HepG2 (cell line): ENCODE measurements around the gene IZUMO1R. TPM values are rescaled to one million over a fixed set of nuclear protein-coding genes. Genes with fewer than 3 reads are reported as not detected.

ENCODE experiments used
- ATAC-seq: fragments of 200-7000 bp; cut with Tn5 transposase; 3 replicates; pipeline ENCODE4 v1.9.1; 2020; ENCODE audit warnings: mild to moderate bottlenecking, moderate library complexity
- BruUV-seq: library from RNA; stranded (reverse); fragments of 400-500 nt; replicated peaks from 2 replicates; lab custom pipeline; 2021; lab: Mats Ljungman, UMichigan
- CTCF ChIA-PET: fragments of 300-600 bp; formaldehyde crosslinking; extraction: SDS; loops from one replicate; lab custom pipeline; 2021; ENCODE audit warnings: low total read pairs, inconsistent platforms, low intra/inter-chr PET ratio; lab: Yijun Ruan, JAX
- POLR2A ChIA-PET: fragments of 350-600 bp; sonication (Branson Sonifier 250); formaldehyde crosslinking; loops from one replicate; lab custom pipeline; 2020; ENCODE audit warnings: antibody characterized with exemption, inconsistent platforms; lab: Yijun Ruan, JAX
- DNase-seq: peaks from one replicate; pipeline ENCODE4 v3.0.0-alpha.2; 2015; ENCODE audit warnings: low spot score
- FAIRE-seq: peaks from 3 replicates; lab custom pipeline; 2011; peaks lifted over from hg19 to GRCh38; lab: Jason Lieb, UNC
- H2AFZ ChIP-seq: one replicate; pipeline ENCODE4 v1.6.1; 2011; ENCODE audit warnings: low read length, inconsistent platforms
- H3K27ac ChIP-seq: fragments of 300-600 bp; 3 replicates; pipeline ENCODE4 v1.8.0; 2011; ENCODE audit warnings: mixed run types, mild to moderate bottlenecking, mixed read lengths, low read length, inconsistent platforms; ENCODE audit not compliant: insufficient read depth; ENCODE audit errors: extremely low read length
- H3K27me3 ChIP-seq, 2 experiments: fragments of 200-600 bp in 1 of 2; 2 replicates in 1 of 2; 3 replicates in 1 of 2; pipeline versions ENCODE4 v1.6.0 to v1.8.0; 2011; ENCODE audit warnings: low read length in 2 of 2, mild to moderate bottlenecking in 2 of 2, moderate library complexity in 2 of 2, inconsistent platforms in 1 of 2; ENCODE audit not compliant: insufficient read depth in 2 of 2, control insufficient read depth in 1 of 2
- H3K36me3 ChIP-seq, 2 experiments: fragments of 200-600 bp in 1 of 2; replicated peaks in 1 of 2; 2 replicates in 1 of 2; 3 replicates in 1 of 2; pipeline versions ENCODE4 v1.5.1 to v1.8.0; 2011; ENCODE audit warnings: low read length in 2 of 2, inconsistent platforms in 1 of 2; ENCODE audit not compliant: insufficient read depth in 2 of 2, control insufficient read depth in 1 of 2
- H3K4me1 ChIP-seq: 2 replicates; pipeline ENCODE4 v1.5.1; 2012; ENCODE audit warnings: low read length, inconsistent platforms; ENCODE audit not compliant: insufficient read depth
- H3K4me2 ChIP-seq: 2 replicates; pipeline ENCODE4 v1.6.0; 2011; ENCODE audit warnings: low read depth, low read length, inconsistent platforms
- H3K4me3 ChIP-seq, 3 experiments: fragments of 200-600 bp in 1 of 3; sonication (generic), shearing (Covaris generic) in 1 of 3; replicated peaks in 1 of 3; 2 replicates each; pipeline ENCODE4 v1.5.1; 2011 to 2016; ENCODE audit warnings: low read length in 3 of 3, inconsistent platforms in 2 of 3, low read depth in 2 of 3, mild to moderate bottlenecking in 2 of 3, control low read depth in 1 of 3, mixed read lengths in 1 of 3; ENCODE audit not compliant: insufficient read depth in 1 of 3
- H3K79me2 ChIP-seq: one replicate; pipeline ENCODE4 v1.6.1; 2011; ENCODE audit warnings: low read length, inconsistent platforms; ENCODE audit not compliant: insufficient read depth
- H3K9ac ChIP-seq: 2 replicates; pipeline ENCODE4 v1.6.0; 2011; ENCODE audit warnings: mild to moderate bottlenecking, low read depth, low read length, inconsistent platforms; ENCODE audit not compliant: insufficient read depth
- H3K9me3 ChIP-seq: 2 replicates; pipeline ENCODE4 v1.5.1; 2012; ENCODE audit warnings: mild to moderate bottlenecking, low read length
- H4K20me1 ChIP-seq: 2 replicates; pipeline ENCODE4 v1.6.0; 2011; ENCODE audit warnings: inconsistent platforms, mild to moderate bottlenecking, low read length, moderate library complexity; ENCODE audit not compliant: insufficient read depth
- ATF7-NPFF ChIP-seq: sonication (generic); formaldehyde crosslinking; IDR thresholded peaks from 2 replicates; pipeline ENCODE4 v1.8.1; 2023; ENCODE audit warnings: mild to moderate bottlenecking, low read depth, missing genetic modification reagents, moderate library complexity
- HMG20A ChIP-seq: IDR thresholded peaks from 2 replicates; pipeline ENCODE4 v1.6.1; 2016; ENCODE audit warnings: borderline replicate concordance
- HNRNPL ChIP-seq: fragments of 200-400 bp; formaldehyde crosslinking; IDR thresholded peaks from 2 replicates; pipeline ENCODE4 v1.6.1; 2017; ENCODE audit warnings: mild to moderate bottlenecking, low read depth, low read length
- MED8 ChIP-seq: sonication (generic); formaldehyde crosslinking; IDR thresholded peaks from 2 replicates; pipeline ENCODE4 v1.8.1; 2023; ENCODE audit warnings: mild to moderate bottlenecking, missing genetic modification reagents; ENCODE audit not compliant: insufficient replicate concordance
- NR2F1 ChIP-seq, 2 experiments: fragments of 450-650 bp in 1 of 2; formaldehyde crosslinking in 1 of 2; IDR thresholded peaks; 2 replicates each; pipeline versions ENCODE4 v1.5.0 to v1.6.1; 2016 to 2020; ENCODE audit warnings: mild to moderate bottlenecking in 1 of 2, missing compliant biosample characterization in 1 of 2, missing genetic modification reagents in 1 of 2, moderate library complexity in 1 of 2
- RBFOX2 ChIP-seq: fragments of 200-400 bp; formaldehyde crosslinking; IDR thresholded peaks from 2 replicates; pipeline ENCODE4 v1.6.1; 2017; ENCODE audit warnings: low read depth, mild to moderate bottlenecking, low read length
- TBL1XR1 ChIP-seq: fragments of 150-350 bp; IDR thresholded peaks from 2 replicates; pipeline ENCODE4 v1.6.1; 2014; ENCODE audit warnings: borderline replicate concordance, low read length; ENCODE audit not compliant: partially characterized antibody
- ZNF780A ChIP-seq: sonication (generic); formaldehyde crosslinking; IDR thresholded peaks from 2 replicates; pipeline ENCODE4 v1.8.0; 2022; ENCODE audit warnings: mild to moderate bottlenecking, missing genetic modification reagents, moderate library complexity
- WGBS: methylation state at CpG from one replicate; pipeline ENCODE4 v1.1.6; 2017; ENCODE audit warnings: low lambda C conversion rate; 5-methylcytosine and 5-hydroxymethylcytosine counted together
- in situ Hi-C: cut with HindIII; loops from 2 replicates; pipeline ENCODE4 v1.10.0; 2017; ENCODE audit warnings: low pct_unique_long_range_greater_than_20kb; ENCODE audit not compliant: extremely low pct_ligation_motif_present
- intact Hi-C: fragments of 100-400 bp; cut with micrococcal nuclease; formaldehyde crosslinking; loops from one replicate; pipeline ENCODE4 v1.10.0; 2022; ENCODE audit not compliant: unreplicated experiment
- polyA plus RNA-seq, 8 experiments: library from polyadenylated mRNA; depleted of rRNA in 3 of 8; stranded (reverse) in 7 of 8; unstranded in 1 of 8; fragments of >200 nt; fragmentation: Illumina TruSeq in 4 of 8; extraction: Trizol in 4 of 8; gene quantifications; 2 replicates each; pipeline versions ENCODE4 v1.2.1 to v1.2.3, GENCODE V29; 2011 to 2016; ENCODE audit warnings: low read depth in 4 of 8, missing spikeins in 1 of 8, mixed read lengths in 1 of 8; ENCODE audit not compliant: insufficient read depth in 1 of 8
- total RNA-seq, 5 experiments: library from RNA; depleted of rRNA; stranded (reverse); fragments of >200 nt; fragmentation: Illumina TruSeq; extraction: Trizol; gene quantifications; 2 replicates each; pipeline ENCODE4 v1.2.3, GENCODE V29; 2016; ENCODE audit warnings: low read depth in 1 of 5
- TF ChIP-seq, protein P1 (sequence below): sonication (generic); formaldehyde crosslinking; IDR thresholded peaks from 2 replicates; pipeline ENCODE4 v1.4.0; 2020; ENCODE audit warnings: low read depth, missing genetic modification reagents
- TF ChIP-seq, protein P2 (sequence below): sonication (generic); formaldehyde crosslinking; IDR thresholded peaks from 2 replicates; pipeline ENCODE4 v1.5.0; 2020; ENCODE audit warnings: missing genetic modification reagents, mild to moderate bottlenecking, borderline replicate concordance

Gene IZUMO1R
- total and polyA plus RNA-seq, 2 of the 13 experiments (the other 11 are each of a cell fraction or from before 2014, with no cell fraction given): not detected

DNA sequence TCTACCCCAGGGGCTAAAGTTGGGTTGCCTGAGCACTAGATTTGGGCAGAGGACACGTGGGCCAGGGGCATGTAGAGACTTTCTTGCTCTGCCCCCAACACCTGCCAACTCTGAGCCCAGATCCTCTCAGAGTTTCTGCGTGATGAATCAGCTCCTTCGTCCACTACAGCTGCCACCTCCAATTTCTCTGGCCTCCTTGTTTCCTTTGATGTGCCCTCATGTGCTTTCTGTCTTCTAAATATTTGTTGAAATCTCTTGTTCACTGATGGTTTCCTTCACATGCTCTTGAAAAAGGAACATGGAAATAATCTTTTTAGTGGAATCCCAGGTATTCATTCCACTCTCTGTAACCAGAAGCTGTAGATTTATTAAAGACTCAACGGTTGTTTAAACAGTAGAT lies 8.0 kb downstream of the IZUMO1R start:
- TF ChIP-seq RBFOX2: no peak
- no peaks in the 10 kb centered on the region for H3K36me3 ChIP-seq
- FAIRE-seq: no peak
- ChIA-PET CTCF (no interaction called here), POLR2A (no interaction called here)
- no peaks in the 10 kb centered on the region for H3K9me3 ChIP-seq
- no peak overlapping the region for H2AFZ ChIP-seq
- in situ Hi-C loops: no loop called here
- H3K27ac ChIP-seq: no peak overlapping the region
- H3K4me1 ChIP-seq: no peaks in the 10 kb centered on the region; the same call in 1 of the 2 replicates
- peaks cover 0 to 11% of the 10 kb centered on the region in 2 experiments; a peak in 2 of 5 replicates for H3K27me3 ChIP-seq
- no peak overlapping the region for H3K4me3 ChIP-seq
- no peaks in the 10 kb centered on the region for H4K20me1 ChIP-seq
- intact Hi-C loops: no loop called here
- no peaks in the 10 kb centered on the region for H3K79me2 ChIP-seq
- no TSS peak for BruUV-seq
- no peak overlapping the region for H3K9ac ChIP-seq
- no peak for ATAC-seq
- no peak for DNase-seq
- H3K4me2 ChIP-seq: no peak overlapping the region
- WGBS: 2% methylated on average over 4 of the region's 4 CpGs

DNA sequence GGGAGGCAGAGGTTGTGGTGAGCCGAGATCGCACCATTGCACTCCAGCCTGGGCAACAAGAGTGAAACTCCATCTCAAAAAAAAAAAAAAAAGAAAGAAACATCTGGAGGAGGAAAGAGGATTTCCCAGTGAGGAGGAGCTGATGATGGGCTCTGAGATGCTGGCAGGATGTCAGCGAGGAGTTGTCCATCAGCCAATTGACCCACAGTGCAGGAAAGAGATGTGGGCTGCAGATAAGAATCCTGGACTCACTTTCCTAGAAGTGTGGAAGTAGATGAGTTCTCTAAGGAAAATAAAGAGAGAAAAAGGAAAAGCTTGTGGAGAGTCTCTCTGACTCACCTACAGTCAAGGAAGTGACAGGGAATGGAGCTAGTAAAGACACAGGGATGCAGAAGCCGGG lies 9.7 kb downstream of the IZUMO1R start:
- Histone ChIP-seq H2AFZ (no peak overlapping the region), H3K4me2 (no peak overlapping the region), H3K9me3 (no peaks in the 10 kb centered on the region), H3K9ac (no peak overlapping the region), H3K36me3 (no peaks in the 10 kb centered on the region), H3K4me3 (no peak overlapping the region), H3K4me1 (no peaks in the 10 kb centered on the region; the same call in 1 of the 2 replicates), H4K20me1 (no peaks in the 10 kb centered on the region), H3K27me3 (peaks cover 0 to 9% of the 10 kb centered on the region in 2 experiments; a peak in 2 of 5 replicates), H3K27ac (no peak overlapping the region), H3K79me2 (no peaks in the 10 kb centered on the region)
- DNase-seq (no peak), FAIRE-seq (no peak), ATAC-seq (no peak)
- WGBS: 2% methylated on average over 4 of the region's 4 CpGs
- no TSS peak for BruUV-seq
- ChIA-PET POLR2A (no interaction called here), CTCF (no interaction called here)
- in situ Hi-C loops: no loop called here
- intact Hi-C loops: no loop called here
- TF ChIP-seq ZNF780A (CRISPR knock-in tag) (no peak), HMG20A (no peak), MED8 (no peak), ATF7-NPFF (CRISPR knock-in tag) (no peak), TBL1XR1 (no peak), NR2F1 (CRISPR knock-in tag; IDR thresholded peaks at IDR 0.05) (no peak), HNRNPL (no peak)
- TF ChIP-seq, protein P1, sequence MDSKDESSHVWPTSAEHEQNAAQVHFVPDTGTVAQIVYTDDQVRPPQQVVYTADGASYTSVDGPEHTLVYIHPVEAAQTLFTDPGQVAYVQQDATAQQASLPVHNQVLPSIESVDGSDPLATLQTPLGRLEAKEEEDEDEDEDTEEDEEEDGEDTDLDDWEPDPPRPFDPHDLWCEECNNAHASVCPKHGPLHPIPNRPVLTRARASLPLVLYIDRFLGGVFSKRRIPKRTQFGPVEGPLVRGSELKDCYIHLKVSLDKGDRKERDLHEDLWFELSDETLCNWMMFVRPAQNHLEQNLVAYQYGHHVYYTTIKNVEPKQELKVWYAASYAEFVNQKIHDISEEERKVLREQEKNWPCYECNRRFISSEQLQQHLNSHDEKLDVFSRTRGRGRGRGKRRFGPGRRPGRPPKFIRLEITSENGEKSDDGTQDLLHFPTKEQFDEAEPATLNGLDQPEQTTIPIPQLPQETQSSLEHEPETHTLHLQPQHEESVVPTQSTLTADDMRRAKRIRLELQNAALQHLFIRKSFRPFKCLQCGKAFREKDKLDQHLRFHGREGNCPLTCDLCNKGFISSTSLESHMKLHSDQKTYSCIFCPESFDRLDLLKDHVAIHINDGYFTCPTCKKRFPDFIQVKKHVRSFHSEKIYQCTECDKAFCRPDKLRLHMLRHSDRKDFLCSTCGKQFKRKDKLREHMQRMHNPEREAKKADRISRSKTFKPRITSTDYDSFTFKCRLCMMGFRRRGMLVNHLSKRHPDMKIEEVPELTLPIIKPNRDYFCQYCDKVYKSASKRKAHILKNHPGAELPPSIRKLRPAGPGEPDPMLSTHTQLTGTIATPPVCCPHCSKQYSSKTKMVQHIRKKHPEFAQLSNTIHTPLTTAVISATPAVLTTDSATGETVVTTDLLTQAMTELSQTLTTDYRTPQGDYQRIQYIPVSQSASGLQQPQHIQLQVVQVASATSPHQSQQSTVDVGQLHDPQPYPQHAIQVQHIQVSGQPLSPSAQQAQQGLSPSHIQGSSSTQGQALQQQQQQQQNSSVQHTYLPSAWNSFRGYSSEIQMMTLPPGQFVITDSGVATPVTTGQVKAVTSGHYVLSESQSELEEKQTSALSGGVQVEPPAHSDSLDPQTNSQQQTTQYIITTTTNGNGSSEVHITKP (CRISPR knock-in tag): no peak
- TF ChIP-seq, protein P2, sequence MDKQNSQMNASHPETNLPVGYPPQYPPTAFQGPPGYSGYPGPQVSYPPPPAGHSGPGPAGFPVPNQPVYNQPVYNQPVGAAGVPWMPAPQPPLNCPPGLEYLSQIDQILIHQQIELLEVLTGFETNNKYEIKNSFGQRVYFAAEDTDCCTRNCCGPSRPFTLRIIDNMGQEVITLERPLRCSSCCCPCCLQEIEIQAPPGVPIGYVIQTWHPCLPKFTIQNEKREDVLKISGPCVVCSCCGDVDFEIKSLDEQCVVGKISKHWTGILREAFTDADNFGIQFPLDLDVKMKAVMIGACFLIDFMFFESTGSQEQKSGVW (CRISPR knock-in tag): no peak
